ENCODE results near the gene PLAC1. TPM values are rescaled to one million over a fixed set of nuclear protein-coding genes. Genes with fewer than 3 reads are reported as not detected.

The PLAC1 gene
- total and polyA plus RNA-seq, 2 of the 4 experiments (the other 2 are of a cell fraction): 0.36 to 0.74 TPM

- no peak overlapping the region; the same call in 1 of the 2 replicates for H3K4ac ChIP-seq (ENCODE audit: low read depth, low read length)
- TF ChIP-seq SMC3 (IDR thresholded peaks at IDR 0.05; ENCODE audit: low read depth, low read length) (no peak), BHLHE40 (IDR thresholded peaks at IDR 0.05; ENCODE audit: low read depth, low read length) (0 out of 2 replicates have a peak, but pooled peaks have one; percentile 5), RCOR1 (IDR thresholded peaks at IDR 0.05; ENCODE audit: insufficient replicate concordance, low read length) (no peak), MAZ (IDR thresholded peaks at IDR 0.05; ENCODE audit: borderline replicate concordance, low read depth, low read length) (no peak)
- TF ChIP-seq, protein P1, sequence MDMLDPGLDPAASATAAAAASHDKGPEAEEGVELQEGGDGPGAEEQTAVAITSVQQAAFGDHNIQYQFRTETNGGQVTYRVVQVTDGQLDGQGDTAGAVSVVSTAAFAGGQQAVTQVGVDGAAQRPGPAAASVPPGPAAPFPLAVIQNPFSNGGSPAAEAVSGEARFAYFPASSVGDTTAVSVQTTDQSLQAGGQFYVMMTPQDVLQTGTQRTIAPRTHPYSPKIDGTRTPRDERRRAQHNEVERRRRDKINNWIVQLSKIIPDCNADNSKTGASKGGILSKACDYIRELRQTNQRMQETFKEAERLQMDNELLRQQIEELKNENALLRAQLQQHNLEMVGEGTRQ (IDR thresholded peaks at IDR 0.05; ENCODE audit: low read depth, low read length): peak; percentile 29; the same call in 1 of the 2 replicates
- peak overlapping the region; percentile 4; the same call in 1 of the 2 replicates for H2BK120ac ChIP-seq (ENCODE audit: low read depth, low read length)
- H3K27ac ChIP-seq (ENCODE audit: insufficient read depth, low read length): no peak overlapping the region
- no peak overlapping the region; the same call in 2 of the 3 replicates for H2BK15ac ChIP-seq (ENCODE audit: low read depth, low read length)
- no peaks in the 10 kb centered on the region for H4K20me1 ChIP-seq (ENCODE audit: insufficient read depth, low read length)
- H2BK20ac ChIP-seq (ENCODE audit: low read depth, low read length): 0 out of 2 replicates have a peak overlapping the region, but pooled peaks have one; percentile 6
- H3K27me3 ChIP-seq (ENCODE audit: control insufficient read depth, insufficient read depth, low read length): no peaks in the 10 kb centered on the region
- H4K5ac ChIP-seq (ENCODE audit: low read depth, low read length): no peak overlapping the region
- no peaks in the 10 kb centered on the region for H3K9me3 ChIP-seq (ENCODE audit: control insufficient read depth, insufficient read depth, low read length)
- POLR2A ChIA-PET (ENCODE audit: unreplicated experiment): no interaction called here
- DNase-seq (peak; percentile 63), ATAC-seq (ENCODE audit: low read depth) (peak; percentile 46)
- no peak overlapping the region for H2AK9ac ChIP-seq (replicated peaks; ENCODE audit: low read depth, low read length, poor library complexity)
- H3K9me1 ChIP-seq (ENCODE audit: insufficient read depth, low read length): no peaks in the 10 kb centered on the region
- CTCF ChIA-PET: no interaction called here
- no peak overlapping the region for H3K4me3 ChIP-seq (ENCODE audit: insufficient read depth, low read depth, low read length)
- H2AFZ ChIP-seq (replicated peaks; ENCODE audit: low read length, poor library complexity): no peak overlapping the region
- peak overlapping the region in 1 of 2 experiments; percentile 26; a peak in 1 of 4 replicates for H4K8ac ChIP-seq (ENCODE audit: low read depth in 2 of 2, low read length in 2 of 2)
- WGBS, 2 experiments (ENCODE audit: extremely low coverage in 2 of 2, insufficient read length in 1 of 2): 80% methylated on average over 1 of the region's 5 CpGs; no CpG with 5 or more reads in 1 of the 2 experiments
- H2AK5ac ChIP-seq (ENCODE audit: low read depth, low read length): no peak overlapping the region
- H3K23ac ChIP-seq (ENCODE audit: low read depth, low read length): no peak overlapping the region
- H3K18ac ChIP-seq (ENCODE audit: low read depth, low read length): peak overlapping the region; percentile 16; the same call in 1 of the 2 replicates
- in situ Hi-C loops (cut with MboI; ENCODE audit: low sequenced_read_pairs) (no loop called here), intact Hi-C loops (cut with micrococcal nuclease) (no loop called here), dilution Hi-C loops (cut with HindIII; ENCODE audit: low sequenced_read_pairs, unreplicated experiment) (no loop called here)
- H3K56ac ChIP-seq (ENCODE audit: extremely low read depth, insufficient read depth, low read length): no peak overlapping the region
- H3K14ac ChIP-seq (replicated peaks; ENCODE audit: low read depth, low read length): no peak overlapping the region
- BruUV-seq (replicated peaks): no TSS peak
- no peak overlapping the region for H4K91ac ChIP-seq (ENCODE audit: insufficient read depth, low read depth, low read length)
- no peaks in the 10 kb centered on the region for H3K79me1 ChIP-seq (ENCODE audit: low read depth in 1 of 2, low read length in 2 of 2)
- no peaks in the 10 kb centered on the region for H3K36me3 ChIP-seq (ENCODE audit: control insufficient read depth, insufficient read depth, low read length)
- H3K4me2 ChIP-seq (ENCODE audit: low read depth, low read length): no peak overlapping the region
- no peak overlapping the region for H3K9ac ChIP-seq (ENCODE audit: low read depth, low read length)
- H2BK5ac ChIP-seq (ENCODE audit: low read depth, low read length, poor library complexity, severe bottlenecking): no peak overlapping the region
- peaks cover 3% of the 10 kb centered on the region for H3K4me1 ChIP-seq (ENCODE audit: control insufficient read depth, insufficient read depth, low read length)
Measured at GRCh38 chrX:134599184-134599914, 58.9 kb downstream of the PLAC1 start.

All from IMR-90 (cell line).